GM12878 (cell line): ENCODE data around the gene PITRM1.

Experiments used
- CTCF ChIP-seq, 3 experiments: IDR thresholded peaks in 2 of 3; conservative IDR thresholded peaks in 1 of 3; 2 replicates each; pipeline ENCODE4 v1.5.1; 2011; ENCODE audit warnings: low read depth in 3 of 3, low read length in 3 of 3, mild to moderate bottlenecking in 3 of 3, control low read depth in 2 of 3, moderate library complexity in 2 of 3, inconsistent platforms in 1 of 3, mixed read lengths in 1 of 3; ENCODE audit not compliant: control insufficient read depth in 2 of 3, insufficient read depth in 1 of 3; ENCODE audit errors: extremely low read depth in 1 of 3
- HDAC2 ChIP-seq: fragments of 200-600 bp; sonication (generic); IDR thresholded peaks from 2 replicates; pipeline ENCODE4 v1.6.1; 2017
- IRF3 ChIP-seq: fragments of 450-650 bp; IDR thresholded peaks from 2 replicates; pipeline ENCODE4 v1.6.1; 2014; ENCODE audit warnings: mild to moderate bottlenecking
- JUNB ChIP-seq: IDR thresholded peaks from 2 replicates; pipeline ENCODE4 v1.6.1; 2016; ENCODE audit warnings: antibody characterized with exemption, mild to moderate bottlenecking
- MTA2 ChIP-seq: fragments of 450-650 bp; IDR thresholded peaks from 2 replicates; pipeline ENCODE4 v1.6.1; 2016; ENCODE audit warnings: low read depth, mild to moderate bottlenecking, moderate library complexity
- NRF1 ChIP-seq: conservative IDR thresholded peaks from 2 replicates; pipeline ENCODE4 v1.6.1; 2011; ENCODE audit warnings: mild to moderate bottlenecking, low read depth, low read length, improper control_type of control experiment
- POLR2AphosphoS5 ChIP-seq: IDR thresholded peaks from 2 replicates; pipeline ENCODE4 v1.6.1; 2011; ENCODE audit warnings: mild to moderate bottlenecking, low read length, inconsistent platforms
- REST ChIP-seq: IDR thresholded peaks from 2 replicates; pipeline ENCODE4 v1.6.1; 2012; ENCODE audit warnings: mild to moderate bottlenecking, low read depth, low read length
- SKIL ChIP-seq: fragments of 450-650 bp; IDR thresholded peaks from 2 replicates; pipeline ENCODE4 v1.6.1; 2017; ENCODE audit warnings: mild to moderate bottlenecking, low read depth, inconsistent platforms; ENCODE audit not compliant: poor library complexity, severe bottlenecking
- SPI1 ChIP-seq: IDR thresholded peaks from 2 replicates; pipeline ENCODE4 v1.6.1; 2011; ENCODE audit warnings: low read depth, mild to moderate bottlenecking, low read length, moderate library complexity, borderline replicate concordance; ENCODE audit not compliant: insufficient read depth

- no peak for TF ChIP-seq IRF3
- TF ChIP-seq CTCF (IDR thresholded peaks at IDR 0.05 in 2 of 3, conservative IDR thresholded peaks at IDR 0.05 in 1 of 3; ENCODE audit: control insufficient read depth in 2 of 3, extremely low read depth in 1 of 3, insufficient read depth in 1 of 3, low read depth in 3 of 3, low read length in 3 of 3) = no peak
- TF ChIP-seq POLR2AphosphoS5 = no peak
- TF ChIP-seq JUNB = no peak
- TF ChIP-seq HDAC2 = no peak
- TF ChIP-seq SKIL = no peak
- no peak for TF ChIP-seq REST
- no peak for TF ChIP-seq NRF1
- TF ChIP-seq SPI1 = no peak
- no peak for TF ChIP-seq MTA2
Observed at GRCh38 chr10:3150961-3151360, 21.6 kb downstream of the PITRM1 start.
